Ureter (tissue), 1 donor: ENCODE measurements around the gene CLIC5. TPM values are rescaled to one million over a fixed set of nuclear protein-coding genes. Genes with fewer than 3 reads are reported as not detected.

Source experiments
- DNase-seq: peaks from one replicate; pipeline ENCODE4 v3.0.0-alpha.2; 2020; ENCODE audit warnings: low spot score
- total RNA-seq: library from RNA; stranded (reverse); gene quantifications from one replicate; pipeline ENCODE4 v1.2.4, GENCODE V29; 2023
- donor health status: DM: yes; HTN: yes; CAD: no.

The CLIC5 gene
- total RNA-seq, 1 donor from 2014 or later = 8.0 TPM

DNA sequence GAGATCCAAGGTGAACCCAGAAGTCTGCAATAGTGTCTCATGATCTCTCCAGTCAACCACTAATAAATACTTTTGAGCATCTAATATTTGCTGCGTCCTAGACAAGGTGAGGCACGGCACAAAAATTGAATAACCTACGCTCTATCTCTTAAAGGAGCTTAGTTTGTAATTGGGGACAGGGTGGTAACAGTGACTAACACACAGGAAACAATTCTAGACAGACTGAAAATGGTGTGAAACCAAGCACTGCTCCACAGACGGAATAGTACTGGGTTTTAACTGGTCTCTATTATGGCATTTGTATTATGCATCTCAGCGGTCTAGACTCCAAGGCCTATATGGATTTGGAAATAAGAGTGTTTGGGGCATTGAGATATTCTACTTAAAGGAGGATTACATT lies 120.1 kb downstream of the CLIC5 start:
- DNase-seq = no peak

DNA sequence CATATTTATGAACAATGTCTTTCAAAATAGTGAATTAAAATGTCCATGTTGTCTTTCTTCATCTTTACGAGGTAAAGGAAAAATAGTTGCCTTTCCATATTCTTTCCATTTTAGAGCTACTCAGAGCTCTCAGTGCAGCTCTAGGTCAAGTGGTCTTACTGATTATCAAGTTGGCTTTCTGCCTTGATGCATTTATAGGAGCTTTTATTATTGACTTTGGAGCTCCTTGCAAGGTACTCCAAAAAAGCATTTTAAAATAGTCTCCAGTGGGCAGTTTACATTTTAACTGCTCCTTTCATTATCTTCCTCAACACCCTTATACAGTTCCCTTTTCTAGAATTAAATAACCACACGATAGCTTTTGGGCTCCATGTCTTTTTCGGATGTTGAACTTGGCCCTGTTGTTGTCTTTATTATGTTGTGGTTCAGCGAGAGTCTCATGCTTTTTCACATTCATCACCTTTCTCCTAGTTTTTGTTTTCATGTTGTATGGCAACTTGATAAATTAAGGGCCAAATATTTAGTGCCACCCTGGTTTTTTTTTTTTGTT lies 122.9 kb downstream of the CLIC5 start:
- no peak for DNase-seq

DNA sequence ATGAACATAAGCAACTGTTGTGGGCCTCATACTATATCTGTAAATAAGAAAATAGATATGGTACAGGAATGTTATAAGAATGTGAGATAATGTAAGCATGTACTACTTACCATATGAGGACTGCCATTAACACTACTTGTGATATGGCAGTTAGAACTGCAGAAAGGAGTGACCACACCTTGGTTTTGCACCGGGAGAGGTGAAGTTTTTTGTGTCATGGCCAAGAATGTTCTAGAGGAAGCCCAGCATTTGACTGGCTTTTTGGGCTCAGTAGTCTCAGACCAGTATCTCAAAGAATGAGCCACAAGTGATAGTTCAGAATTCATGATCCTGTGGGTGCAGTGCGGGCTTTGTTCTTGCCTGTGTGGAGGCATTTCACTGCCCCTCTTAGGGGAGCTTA lies 123.5 kb downstream of the CLIC5 start:
- DNase-seq = no peak

GRCh38 chr6:45886776-45887175 lies 128.9 kb downstream of the CLIC5 start:
- no peak for DNase-seq

- no peak for DNase-seq
These were observed 131.3 kb downstream of the CLIC5 start for GRCh38 chr6:45884336-45884735.

DNA sequence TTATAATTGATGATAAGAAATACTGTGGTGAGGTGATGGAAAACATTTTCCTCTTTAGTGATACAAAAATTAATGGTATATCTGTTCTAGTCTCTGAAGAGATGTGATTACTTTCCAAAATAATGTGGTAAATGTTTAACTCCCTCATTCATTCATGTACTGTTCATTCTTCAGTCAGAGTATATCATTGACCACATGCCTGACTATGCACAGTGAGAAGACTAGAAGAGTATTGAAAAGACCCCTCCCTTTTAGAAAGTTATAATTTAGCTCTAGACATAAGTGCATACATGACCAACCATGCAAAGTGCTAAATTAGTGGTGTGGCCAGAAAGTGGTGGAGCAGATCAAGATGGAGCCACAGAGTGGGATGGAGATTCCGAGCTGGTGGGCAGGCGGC lies 133.0 kb downstream of the CLIC5 start:
- no peak for DNase-seq

GRCh38 chr6:45881705-45882467 lies 133.8 kb downstream of the CLIC5 start:
- no peak for DNase-seq

DNA sequence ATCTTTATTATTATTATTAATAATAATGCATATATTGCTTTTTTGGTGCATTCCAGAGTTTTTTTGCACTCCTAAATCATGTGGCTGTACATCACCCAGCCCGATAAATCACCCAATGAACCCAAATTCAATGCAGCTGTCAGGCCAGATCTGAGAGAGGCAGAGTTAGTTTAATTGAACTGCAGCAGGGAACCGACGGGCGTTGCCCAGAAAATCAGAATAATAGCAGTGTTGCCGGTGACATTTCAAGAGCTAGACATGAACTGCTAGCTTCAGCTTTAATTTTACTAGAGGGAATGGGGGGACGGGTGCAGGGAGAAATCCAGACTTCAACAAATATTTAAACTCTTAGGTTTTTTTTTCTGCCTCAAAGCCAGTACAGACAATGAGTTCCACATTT lies 135.0 kb downstream of the CLIC5 start:
- DNase-seq = no peak

DNA sequence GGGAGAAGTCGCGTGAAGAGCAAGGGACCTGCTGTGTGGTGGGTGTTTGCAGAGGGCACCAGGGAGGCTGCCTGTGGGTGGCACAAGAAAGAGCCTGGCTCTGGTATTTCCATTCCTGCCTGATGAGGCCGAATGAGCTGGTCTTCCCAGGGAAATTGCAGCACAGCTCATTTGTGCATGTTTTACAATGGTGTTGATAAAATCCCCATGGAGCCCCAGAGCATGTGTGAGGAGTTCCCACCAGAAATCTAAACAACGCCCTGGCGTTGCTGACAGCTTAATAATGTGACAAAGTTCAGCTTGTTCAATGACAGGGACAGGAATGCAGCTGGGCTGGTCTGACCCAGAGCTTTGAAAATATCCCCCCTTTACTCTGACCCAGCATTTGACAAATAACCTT lies 135.5 kb downstream of the CLIC5 start:
- DNase-seq = no peak

DNA sequence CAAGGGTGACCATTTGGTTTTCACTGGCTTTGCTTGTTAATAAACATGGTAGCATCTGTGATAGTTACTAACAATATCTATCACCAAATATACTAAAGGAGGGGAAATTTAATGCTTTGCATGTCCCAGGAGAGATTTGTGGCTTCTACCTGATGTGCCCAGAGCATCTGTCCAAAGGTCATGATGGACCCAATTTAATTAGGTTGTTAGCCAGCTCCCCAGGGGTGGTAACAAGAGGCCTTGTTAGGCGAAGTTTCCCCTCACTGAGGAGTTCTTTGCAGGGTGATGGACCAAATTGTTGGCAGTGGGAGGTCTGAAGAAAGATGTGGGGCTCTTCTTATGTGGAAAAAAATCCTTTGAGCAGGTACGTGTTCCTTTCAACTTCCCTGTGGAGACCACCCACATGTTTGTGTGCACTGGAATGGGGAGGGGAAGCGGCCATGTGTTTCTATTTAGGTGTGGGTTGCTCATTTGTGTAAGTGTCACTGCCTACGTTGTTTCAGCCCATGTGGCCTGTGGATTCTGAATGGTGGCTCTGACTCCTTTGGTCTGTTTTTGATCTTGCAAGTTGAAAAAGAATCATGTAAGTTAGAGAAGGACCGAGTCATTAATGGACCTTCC lies 137.6 kb downstream of the CLIC5 start:
- no peak for DNase-seq

DNA sequence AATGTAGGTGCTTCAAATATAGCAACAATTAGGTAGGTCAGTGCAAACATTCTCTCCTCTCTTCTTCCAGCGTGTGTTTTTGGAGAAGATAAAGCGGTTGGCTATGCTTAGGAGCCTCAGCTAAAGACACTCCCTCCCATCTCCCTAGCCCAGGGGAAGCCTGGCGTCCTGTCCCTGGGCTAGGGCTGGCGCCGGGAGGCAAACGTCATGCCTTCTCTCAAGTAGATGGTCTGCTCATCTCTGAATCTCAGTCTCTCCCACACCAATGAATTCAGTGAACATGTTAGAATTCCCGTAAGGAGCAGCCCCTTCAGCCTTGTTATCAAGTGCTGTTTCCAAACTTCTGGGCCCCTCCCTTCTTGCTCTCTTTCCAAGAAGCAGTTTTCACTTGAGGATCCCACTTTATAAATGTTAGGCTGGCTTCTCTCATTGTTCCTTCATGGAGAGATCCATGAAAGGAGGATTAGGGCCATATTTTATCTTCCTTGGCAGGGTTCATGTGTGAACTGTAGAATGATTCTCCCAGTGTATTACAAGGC lies 142.8 kb downstream of the CLIC5 start:
- DNase-seq = no peak

GRCh38 chr6:45870531-45870930 lies 145.1 kb downstream of the CLIC5 start:
- no peak for DNase-seq

- DNase-seq = no peak
These were observed 151.0 kb downstream of the CLIC5 start for GRCh38 chr6:45864651-45865050.

GRCh38 chr6:45858691-45859090 lies 157.0 kb downstream of the CLIC5 start:
- no peak for DNase-seq

GRCh38 chr6:45857827-45858226 lies 157.8 kb downstream of the CLIC5 start:
- DNase-seq = no peak

GRCh38 chr6:45855642-45856394 lies 159.8 kb downstream of the CLIC5 start:
- DNase-seq = no peak

DNA sequence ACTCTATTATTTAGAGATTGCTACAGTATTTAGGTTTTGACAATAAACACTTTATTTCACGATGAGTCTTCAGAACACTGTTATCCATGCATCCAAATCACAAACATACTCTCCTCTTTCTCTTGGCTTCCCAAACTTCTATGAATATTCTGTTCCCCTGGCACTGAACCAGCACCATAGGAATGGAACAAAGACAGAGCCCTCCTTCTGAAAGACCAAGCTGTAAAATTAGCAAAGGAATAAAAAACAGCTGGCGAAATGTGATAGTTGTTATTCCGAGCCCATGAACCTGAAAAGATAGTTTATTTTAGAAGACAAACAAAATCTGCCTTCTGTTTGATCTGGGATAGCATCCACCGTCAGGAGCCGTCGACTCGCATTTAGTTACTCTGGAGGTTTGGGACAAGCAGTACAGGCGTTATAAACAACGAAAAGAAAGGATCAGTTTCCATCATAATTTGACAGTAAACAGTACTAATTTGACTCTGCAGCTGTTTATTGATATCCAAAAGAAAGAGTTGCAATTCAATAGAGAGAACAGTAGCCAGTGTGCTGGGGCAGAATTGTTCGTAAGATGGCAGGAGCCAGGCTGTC lies 161.4 kb downstream of the CLIC5 start:
- DNase-seq = no peak

DNA sequence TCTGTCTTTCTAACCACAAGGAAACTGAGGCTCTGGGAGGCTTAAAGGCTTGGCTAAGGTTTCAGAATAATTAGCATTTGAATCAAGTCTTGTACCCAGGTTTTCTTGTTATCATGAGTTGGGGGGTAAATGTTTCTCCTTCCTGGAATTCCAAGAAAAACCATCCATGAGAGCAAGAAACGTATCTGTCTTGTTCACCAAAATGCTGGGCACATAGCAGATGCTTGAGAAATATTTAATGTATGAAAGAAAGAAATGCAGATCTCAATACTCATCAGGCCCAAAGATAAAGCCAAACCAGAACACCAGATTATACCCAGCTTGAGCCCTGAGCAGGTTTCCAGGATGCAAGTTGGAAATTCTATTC lies 164.6 kb downstream of the CLIC5 start:
- no peak for DNase-seq

- DNase-seq = no peak
These were observed 165.2 kb downstream of the CLIC5 start for GRCh38 chr6:45850378-45851033.

GRCh38 chr6:45845567-45845966 lies 170.1 kb downstream of the CLIC5 start:
- DNase-seq = no peak

DNA sequence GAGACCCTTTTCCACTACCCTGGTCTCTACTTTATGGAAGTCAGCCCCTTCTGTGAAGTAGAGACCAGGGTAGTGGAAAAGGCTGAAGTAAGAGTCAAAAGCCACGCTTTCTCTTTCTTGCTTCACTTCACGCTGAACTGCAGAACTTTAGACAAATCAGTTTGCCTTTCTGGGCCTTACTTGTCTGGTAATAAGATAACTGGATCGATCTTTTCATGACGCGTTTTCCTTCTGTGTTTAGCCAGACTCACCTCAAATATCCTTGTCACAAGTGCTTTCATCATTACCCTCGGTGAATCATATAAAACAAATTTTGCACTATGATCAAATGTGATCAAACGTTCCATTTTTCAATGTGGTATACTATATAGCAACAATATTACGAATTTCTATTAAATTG lies 170.7 kb downstream of the CLIC5 start:
- DNase-seq = no peak
